Adrenal gland (tissue), 5 donors: ENCODE data around the gene WDR86.

Experiments used
- POLR2A ChIP-seq, 2 donors: fragments of 450-650 bp; IDR thresholded peaks; one replicate each; pipeline ENCODE4 v1.6.1; 2017; ENCODE audit warnings: antibody characterized with exemption in 2 of 2, mild to moderate bottlenecking in 2 of 2, moderate library complexity in 1 of 2
- TF ChIP-seq, protein P1 (sequence below), 6 experiments: fragments of 450-650 bp in 4 of 6; fragments of 200-600 bp in 2 of 6; sonication (generic) in 1 of 6; IDR thresholded peaks; 1 replicate in 5 of 6; 2 replicates in 1 of 6; pipeline versions ENCODE4 v1.5.1 to v1.8.0; 2016 to 2021; ENCODE audit warnings: antibody characterized with exemption in 6 of 6, mild to moderate bottlenecking in 2 of 6, moderate library complexity in 1 of 6
- donor health status: DM: no; HTN: no; CAD: no.

GRCh38 chr7:151422212-151422611, 12.4 kb upstream of the WDR86 start:
- TF ChIP-seq POLR2A (IDR thresholded peaks at IDR 0.05): no peak
- TF ChIP-seq, protein P1, sequence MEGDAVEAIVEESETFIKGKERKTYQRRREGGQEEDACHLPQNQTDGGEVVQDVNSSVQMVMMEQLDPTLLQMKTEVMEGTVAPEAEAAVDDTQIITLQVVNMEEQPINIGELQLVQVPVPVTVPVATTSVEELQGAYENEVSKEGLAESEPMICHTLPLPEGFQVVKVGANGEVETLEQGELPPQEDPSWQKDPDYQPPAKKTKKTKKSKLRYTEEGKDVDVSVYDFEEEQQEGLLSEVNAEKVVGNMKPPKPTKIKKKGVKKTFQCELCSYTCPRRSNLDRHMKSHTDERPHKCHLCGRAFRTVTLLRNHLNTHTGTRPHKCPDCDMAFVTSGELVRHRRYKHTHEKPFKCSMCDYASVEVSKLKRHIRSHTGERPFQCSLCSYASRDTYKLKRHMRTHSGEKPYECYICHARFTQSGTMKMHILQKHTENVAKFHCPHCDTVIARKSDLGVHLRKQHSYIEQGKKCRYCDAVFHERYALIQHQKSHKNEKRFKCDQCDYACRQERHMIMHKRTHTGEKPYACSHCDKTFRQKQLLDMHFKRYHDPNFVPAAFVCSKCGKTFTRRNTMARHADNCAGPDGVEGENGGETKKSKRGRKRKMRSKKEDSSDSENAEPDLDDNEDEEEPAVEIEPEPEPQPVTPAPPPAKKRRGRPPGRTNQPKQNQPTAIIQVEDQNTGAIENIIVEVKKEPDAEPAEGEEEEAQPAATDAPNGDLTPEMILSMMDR (IDR thresholded peaks at IDR 0.05): no peak
